Measurements from ENCODE around the gene NAAA.
"Not testable (repeated sequence)": the region's sequence is repeated elsewhere in the genome, so short reads cannot be mapped to it uniquely, and the experiment has no call there.

The NAAA gene

DNA sequence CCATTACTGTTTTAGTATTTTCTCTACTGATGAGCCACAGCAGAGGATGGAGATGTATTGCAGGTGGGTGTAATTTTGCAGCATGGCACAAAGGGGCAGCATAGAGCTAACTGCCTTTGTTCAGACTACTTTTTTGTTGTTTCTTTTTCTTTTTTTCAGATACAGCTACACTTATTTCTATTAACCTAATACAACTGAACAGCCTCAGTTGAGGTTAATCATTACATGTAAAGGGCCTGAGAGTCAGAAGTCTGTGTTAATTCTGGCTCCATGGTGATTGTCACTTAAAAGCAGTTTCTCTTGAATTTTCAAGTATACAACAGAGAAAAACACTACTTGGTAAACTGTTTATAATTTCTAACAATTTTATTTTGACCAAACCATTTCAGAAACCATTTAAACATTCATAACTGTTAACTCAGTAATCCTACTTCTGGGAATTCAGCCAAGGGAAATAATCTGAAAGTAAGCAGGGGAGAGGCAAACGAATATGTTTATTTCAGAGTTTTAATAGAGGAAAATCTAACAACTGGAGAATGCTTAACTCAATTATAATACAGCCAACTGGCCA, 24.6 kb downstream of the NAAA start:
- DNase-seq = peak; percentile 6

DNA sequence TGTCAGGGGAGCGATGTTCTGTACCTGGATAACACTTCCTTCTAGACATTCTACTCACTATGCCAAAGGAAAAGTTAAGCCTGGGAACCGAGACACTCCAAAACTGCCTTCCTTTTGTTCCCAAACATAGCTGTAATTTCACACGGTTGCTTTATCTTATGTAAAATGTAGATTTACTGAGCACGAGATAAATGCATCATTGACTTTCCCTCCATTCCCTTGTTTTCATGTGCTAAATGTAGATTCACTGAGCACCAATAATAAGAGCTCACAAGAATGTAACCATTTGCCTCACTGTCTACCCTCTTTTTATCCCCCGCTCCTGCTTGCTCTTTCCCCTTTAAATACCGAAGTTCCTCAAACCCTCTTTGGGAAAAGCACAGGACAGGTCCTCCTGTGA, 27.8 kb downstream of the NAAA start:
- DNase-seq = no peak

DNA sequence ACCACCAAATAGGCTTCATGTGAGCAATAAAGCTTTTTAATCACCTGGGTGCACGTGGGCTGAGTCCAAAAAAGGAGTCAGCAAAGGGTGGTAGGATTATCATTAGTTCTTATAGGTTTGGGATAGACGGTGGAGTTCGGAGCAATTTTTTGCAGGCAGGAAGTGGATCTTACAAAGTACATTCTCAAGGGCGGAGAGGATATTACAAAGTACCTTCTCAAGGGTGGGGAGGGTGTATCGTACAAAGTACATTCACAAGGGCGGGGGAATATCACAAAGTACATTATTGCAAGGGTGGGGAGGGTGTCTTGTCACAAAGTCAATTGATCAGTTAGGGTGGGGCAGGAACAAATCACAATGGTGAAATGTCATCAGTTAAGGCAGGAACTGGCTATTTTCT, 30.0 kb downstream of the NAAA start:
- not testable (repeated sequence) for DNase-seq

DNA sequence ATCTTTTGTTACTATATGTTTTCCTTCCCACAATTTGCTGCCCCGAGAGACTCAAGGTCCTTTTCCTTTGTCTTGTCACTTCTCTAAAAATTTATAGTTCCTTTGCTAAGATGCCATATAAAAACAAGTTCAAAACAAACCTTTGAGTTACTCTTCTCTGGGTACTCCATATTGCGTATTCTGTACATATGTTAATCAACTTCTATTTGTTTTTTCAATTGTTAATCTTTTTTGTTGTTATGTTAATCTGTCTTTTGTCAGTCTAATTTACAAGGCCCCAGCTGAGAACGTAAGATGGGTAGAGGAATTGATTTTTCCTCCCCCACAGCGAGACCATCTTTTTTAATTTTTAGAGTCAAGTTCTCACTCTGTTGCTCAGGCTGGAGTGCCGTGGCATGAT, 31.4 kb downstream of the NAAA start:
- no peak for DNase-seq

DNA sequence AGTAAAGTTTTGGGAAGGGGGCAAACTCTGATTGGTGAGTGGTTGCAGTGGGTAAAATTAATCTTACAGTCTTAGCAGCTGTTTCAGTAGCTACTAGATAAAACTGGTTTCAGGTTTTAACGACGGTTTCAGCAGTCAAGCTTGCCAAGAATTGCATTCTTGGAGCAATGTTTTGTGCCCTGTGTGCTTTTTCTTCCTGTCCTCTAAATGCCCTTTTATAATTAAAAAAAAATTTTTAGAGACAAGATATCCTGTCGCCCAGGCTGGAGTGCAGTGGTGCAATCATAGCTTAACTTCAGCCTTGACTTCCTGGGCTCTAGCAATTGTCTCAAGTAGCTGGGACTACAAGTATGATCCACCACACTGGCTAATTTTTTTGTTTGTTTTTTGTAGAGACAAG, 32.3 kb downstream of the NAAA start:
- DNase-seq = no peak

DNA sequence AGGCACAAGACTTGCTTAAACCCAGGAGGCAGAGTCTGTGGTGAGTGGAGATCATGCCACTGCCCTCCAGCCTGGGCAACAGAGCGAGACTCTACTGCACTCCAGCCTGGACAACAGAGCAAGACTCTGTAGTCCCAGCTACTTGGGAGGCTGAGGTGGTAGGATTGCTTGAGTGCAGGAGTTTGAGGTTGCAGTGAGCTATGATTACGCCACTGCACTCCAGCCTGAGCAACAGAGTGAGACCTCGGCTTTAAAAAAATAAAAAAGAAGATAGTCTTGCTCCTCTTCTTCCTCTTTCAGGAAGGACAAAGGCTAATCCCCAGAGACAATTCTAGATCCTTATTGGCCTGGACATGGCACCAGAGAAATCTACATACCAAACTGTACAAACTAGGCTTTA, 32.8 kb downstream of the NAAA start:
- no peak for DNase-seq

DNA sequence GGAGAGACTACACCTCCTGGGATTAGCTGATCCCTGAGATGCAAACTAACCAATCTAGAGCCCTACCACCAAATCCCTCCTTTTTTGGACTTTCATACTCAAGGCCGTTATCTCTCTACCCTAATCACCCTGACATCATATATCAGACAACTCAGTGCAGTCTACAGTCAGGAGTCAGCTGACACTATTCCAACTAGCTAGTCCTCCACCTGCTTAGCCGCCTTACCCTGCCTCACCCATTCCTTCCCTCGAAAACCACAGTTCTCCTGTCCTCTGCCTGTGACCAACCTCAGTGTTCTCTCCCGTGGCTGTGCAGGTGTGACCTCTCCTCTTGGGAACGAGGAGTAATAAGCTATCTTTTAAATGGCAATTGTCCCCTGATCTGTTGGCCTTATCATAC, 36.7 kb downstream of the NAAA start:
- no peak for DNase-seq

DNA sequence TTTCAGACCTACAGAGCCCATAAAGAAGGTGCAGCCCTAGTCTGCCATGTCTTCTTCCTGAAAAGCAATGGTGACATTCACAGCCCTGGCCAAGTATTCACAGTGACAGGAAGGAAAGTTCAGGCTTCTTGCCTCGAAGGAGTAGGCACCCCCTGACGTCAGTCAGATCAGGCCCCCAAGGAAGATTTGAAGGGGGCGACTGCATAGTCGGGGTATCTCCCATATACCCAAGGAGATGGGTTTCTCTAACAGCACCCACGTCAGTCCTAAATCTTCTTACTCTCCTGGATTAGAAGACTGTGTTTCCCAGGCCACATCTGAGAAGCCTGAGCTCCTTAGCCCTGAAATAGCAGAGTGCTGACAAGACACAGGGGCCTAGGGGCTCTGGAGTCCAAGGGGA, 38.5 kb downstream of the NAAA start, which contains the start of gene PPEF2:
Gene PPEF2, minus strand, starts transcription at position 101 of the 400 bp plus-strand sequence. CDS start 6,127 bp downstream, outside the sequence.
- no peak for DNase-seq

DNA sequence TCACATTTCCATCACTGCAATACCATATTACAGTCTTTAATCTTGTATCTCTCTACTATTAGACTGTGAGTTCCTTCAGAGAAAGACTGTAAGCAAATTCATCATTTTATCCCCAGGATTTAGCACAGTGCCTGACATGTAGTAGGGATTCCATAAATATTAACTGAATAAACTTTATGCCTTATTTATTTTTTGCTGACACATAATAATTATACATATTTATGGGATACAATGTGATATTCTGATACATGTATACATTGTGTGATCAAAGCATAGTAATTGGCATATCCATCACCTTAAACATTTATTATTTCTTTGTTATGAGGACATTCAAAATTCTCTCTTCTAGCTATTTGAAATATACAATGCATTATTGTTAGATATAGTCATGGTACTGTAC, 42.3 kb downstream of the NAAA start:
- DNase-seq = no peak

DNA sequence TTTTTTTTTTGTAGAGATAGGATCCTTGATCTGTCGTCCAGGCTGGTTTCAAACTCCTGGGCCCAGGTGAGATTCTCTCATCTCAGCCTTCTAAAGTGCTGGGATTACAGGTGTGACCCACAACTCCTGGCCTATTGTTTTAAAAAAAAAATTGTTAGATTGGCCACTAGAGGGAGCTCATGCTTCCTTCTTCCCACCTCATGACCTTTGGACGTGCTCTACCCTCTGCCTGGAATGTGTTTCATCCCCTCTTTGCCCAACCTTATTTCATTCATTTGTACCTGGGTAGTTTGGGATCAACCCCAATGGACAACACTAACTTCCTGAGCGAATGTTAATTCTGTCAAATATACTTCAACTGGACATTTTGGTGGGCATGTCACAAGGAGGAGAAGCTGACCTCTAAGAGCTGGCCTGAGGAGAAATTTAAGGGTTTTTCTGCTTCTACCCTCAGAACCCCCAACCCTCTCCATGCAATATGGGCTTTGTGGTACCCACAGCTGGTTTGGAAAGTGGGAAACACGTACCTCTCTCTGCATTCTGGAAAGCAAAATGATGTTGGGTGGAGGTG, 45.0 kb downstream of the NAAA start:
- DNase-seq = no peak

DNA sequence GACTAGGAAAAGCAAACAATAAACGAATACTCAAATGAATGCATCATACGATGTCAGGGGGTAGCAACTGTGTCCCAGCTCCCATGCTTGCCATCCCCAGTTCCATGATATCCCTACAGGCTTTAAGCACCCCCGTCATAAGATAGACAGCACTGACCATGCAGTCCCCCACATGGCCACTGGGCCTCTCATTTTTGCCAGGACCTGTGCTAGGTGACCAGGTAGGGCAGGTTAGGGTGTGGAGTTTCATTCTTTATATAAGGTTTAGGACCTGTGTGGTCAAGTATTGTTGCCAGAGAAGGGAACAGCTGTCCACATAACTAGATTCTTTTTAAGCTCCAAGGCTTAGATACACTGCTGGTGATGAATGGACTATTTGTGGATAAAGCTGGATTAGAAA, 48.3 kb downstream of the NAAA start:
- no peak for DNase-seq

DNA sequence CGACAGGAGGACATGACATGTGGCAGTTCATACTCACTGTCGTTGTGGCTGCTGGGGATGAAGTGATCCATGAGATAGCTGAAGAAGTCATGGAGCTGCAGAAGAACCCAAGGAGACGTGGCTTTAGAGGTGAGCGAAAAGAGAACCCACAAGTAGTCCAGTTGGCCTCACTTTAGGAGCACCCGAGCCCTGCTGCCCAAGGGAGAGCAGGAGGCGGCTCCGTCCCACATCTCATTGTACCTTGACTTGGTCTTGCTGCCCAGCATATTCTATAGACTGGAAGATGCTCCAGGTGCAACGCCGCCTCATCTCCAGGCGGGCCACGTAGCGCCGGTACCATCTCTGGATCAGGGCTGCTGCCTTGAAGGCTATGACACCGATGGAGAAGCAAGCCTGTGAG, 49.2 kb downstream of the NAAA start:
- DNase-seq = no peak

DNA sequence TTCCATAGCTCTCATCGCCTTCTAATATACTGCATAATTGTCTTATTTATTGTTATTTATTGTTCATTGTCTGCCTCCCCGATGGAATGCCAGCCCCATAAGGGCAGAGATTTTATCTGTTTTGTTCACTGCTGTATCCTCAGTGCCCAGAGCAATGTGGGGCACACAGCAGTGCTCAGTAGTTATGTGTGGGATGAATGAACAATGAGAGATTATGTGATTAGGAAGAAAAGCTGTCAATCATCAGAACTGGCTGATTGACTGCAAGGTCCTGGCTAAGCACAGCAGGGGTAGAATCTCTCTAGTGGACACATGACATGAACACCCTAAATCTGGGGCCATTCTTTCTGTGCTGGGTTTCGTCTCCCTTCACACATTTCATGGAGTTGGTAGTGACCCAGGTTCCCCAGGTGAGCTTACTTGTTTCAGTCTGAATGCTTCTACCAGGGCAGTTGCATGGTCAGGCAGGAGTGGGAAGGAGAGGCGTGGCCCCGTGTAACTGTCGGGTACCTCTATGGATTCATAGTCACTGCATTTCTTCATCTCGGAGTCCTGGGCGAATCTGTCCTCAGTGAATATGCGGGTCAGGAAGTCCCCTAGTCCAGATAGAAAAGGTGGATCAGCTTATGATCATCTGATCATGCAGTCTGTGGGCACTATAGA, 51.1 kb downstream of the NAAA start:
- DNase-seq = no peak

DNA sequence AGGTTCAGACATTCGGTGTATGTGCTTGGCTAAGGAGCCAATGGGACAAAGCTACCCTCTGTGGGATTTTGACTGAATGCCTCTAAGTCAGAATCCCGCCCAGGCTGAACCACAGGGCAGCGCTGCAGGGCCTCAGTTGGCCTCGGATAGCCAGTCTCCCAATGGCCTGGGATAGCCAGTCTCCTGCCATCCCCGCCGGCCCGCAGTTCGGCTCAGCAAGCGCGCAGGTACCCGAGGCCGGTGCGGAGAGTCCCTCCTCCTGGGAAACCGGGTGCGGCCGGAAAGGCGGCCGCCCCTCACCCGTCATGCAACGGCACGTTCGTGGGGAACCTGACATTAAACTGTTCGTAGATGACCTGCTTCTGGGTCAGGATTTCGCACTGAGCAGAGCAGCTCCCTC, 54.7 kb downstream of the NAAA start:
- DNase-seq = no peak

DNA sequence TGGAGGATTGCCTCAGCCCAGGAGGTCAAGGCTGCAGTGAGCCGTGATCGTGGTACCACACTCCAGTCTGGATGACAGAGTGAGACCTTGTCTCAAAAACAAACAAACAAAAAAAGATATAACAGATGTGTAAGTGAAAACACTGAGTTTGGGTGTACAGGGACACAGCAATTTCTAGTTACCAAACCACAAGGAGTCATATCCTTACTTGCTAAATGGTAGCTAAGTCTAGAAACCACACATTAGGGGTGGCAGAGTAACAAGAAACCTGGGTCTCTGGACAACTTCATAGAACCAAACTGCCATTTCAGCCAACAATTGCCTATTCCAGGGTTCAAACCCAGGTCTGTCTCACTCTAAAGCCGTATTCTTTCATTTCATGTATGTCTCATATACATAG, 59.3 kb downstream of the NAAA start:
- no peak for DNase-seq

DNA sequence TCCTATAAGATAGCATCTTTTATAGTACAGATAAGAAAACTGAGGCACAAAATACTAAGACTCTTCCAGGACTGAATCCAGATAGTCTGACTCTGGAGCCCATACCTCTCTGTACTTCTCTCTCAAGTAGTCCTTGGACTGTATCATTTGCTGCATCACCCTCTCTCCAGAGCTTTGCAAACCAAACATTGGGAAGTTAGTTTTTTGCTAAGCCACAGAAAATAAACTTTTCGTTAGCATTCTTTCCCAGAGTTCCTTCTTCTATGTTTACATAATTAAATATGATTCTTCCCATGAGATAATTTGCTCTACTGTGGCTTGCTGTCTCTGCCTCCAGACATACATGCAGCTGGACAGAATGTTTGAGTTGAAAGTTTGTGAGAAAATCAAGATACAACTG, 60.5 kb downstream of the NAAA start:
- no peak for DNase-seq

DNA sequence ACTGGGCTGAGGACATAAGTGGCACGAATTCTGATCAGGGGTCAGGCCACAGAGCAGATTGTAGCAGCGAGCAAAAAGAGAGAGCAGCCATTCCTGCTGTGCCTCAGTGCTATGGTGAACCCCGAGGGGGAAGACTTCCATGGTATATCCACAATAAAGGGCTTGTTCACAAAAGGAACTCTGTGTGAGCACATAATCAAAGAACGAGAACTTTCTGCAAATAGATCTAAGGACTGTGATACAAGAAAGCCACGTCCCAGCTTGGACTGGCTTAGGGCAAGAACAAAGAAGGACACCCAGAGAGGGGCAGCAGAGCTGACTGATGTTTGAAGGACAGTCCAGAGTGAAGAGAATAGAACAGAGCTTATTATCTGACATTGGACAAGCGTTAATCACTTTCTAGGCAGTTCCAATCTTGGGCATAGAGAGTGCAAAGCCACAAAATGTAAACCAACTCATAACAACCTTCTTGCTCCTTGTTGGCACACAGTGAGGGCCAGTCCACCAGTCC, 62.5 kb downstream of the NAAA start:
- no peak for DNase-seq

DNA sequence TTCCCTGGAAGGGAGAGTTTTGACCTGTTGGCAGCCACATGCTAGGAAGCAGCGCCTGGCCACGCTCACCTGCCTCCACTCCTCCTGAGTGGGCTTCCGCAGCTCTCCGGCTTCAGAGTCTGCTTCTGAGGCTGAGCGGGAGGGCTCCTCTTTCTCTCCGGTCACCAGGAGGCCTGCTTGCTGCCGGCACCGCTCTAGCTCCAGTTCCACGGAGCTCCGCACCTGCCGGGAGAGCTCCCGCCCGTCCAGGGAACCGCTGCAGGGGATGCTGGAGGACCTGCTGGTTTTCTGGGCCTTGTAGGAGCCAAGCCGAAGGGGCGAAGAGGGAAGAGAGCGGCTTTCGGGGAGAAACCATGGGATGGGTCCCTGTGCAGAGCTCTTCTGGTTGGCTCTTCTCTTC, 64.6 kb downstream of the NAAA start:
- no peak for DNase-seq

DNA sequence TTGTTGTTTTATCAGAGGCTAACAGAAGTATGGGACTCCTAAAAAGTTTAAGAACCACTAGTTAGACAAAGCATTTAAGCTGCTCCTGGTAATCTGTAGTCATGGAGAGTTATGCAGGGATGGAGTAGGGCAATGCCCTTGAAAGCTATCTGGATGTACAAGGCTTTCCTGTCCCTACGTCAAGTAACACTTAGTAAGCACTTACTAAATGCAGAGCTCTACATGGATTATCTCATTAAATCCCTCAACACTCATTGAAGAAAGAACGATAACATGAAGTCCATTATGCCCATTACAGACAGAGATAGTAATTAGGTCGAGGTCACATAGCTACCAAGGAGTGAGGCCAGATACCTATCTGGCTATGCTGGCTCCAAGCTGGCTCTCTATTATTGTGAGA, 71.7 kb downstream of the NAAA start:
- DNase-seq = no peak

DNA sequence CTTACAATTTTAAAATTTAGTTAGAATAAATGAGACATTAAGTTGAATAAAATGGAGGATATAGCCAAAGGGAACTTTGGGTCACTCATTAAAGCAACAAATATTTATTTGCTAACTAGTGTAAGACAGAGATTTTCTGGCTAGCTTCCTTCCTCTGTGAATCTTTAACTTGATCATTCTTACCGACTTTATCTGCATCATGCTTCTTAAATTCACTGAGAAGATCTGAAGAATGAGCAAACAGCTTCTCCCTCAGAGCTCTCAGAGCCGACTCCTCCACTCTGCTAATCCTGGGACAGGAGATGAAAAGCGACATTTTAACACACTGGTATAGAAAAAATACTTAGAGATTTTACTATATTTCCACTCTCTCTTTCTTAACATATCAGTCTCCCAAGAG, 73.7 kb downstream of the NAAA start:
- no peak for DNase-seq
